Measurements from ENCODE around the gene ATIC. TPM values are rescaled to one million over a fixed set of nuclear protein-coding genes. Genes with fewer than 3 reads are reported as not detected.

ATIC gene
- total RNA-seq, 1 experiment from 2014 or later = 295 TPM

DNA sequence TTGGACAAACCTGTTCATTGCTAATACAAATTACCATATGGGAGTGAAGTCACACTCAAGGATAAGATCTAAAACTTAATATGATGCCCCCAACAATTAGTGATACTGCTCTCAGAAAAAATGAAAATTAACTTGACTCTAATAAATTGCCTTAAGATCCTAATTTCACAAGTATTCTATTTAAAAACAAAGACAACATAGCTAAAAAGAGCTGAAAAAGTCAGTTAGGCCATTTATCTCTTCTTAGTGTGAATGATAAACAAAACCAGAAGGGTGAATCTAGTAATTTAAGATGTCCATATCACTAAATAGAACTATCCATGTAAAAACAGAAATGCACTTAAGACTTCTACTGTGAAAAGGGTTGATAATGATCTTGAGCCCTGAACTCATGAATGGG, 70.6 kb downstream of the ATIC start:
- H2BK12ac ChIP-seq (ENCODE audit: insufficient read length, low read depth, low read length) = no peak overlapping the region
- Mint-ChIP-seq H3K36me3 (ENCODE audit: insufficient read depth in 1 of 3, low read depth in 3 of 3) (peaks cover 9 to 36% (median 16%) of the 10 kb centered on the region in 3 experiments; a peak in 6 of 7 replicates), H3K9me3 (no peaks in the 10 kb centered on the region), H3K27ac (no peak overlapping the region), H3K4me1 (no peaks in the 10 kb centered on the region), H3K27me3 (ENCODE audit: low read depth) (no peaks in the 10 kb centered on the region), H3K4me3 (no peak overlapping the region)
- H4K5ac ChIP-seq (ENCODE audit: insufficient read length, low read depth, low read length) = no peak overlapping the region
- H2BK5ac ChIP-seq (ENCODE audit: insufficient read length, low read length) = no peak overlapping the region
- no peak overlapping the region for H2AFZ ChIP-seq (ENCODE audit: low read length)
- no peak overlapping the region for H3K56ac ChIP-seq (ENCODE audit: insufficient read length, low read depth, low read length)
- no peak overlapping the region for H4K91ac ChIP-seq (ENCODE audit: insufficient read length, low read depth, low read length)
- H3K4me2 ChIP-seq (ENCODE audit: insufficient read depth, insufficient read length, low read length) = no peak overlapping the region
- no peak overlapping the region for H3K18ac ChIP-seq (ENCODE audit: insufficient read length, low read depth, low read length)
- no peaks in the 10 kb centered on the region for H3K23me2 ChIP-seq (ENCODE audit: insufficient read length, low read depth, low read length, poor library complexity, severe bottlenecking)
- no peaks in the 10 kb centered on the region for H3K27me3 ChIP-seq (ENCODE audit: insufficient read depth, low read length)
- no peak overlapping the region for H2BK15ac ChIP-seq (ENCODE audit: low read depth, low read length)
- no peak overlapping the region for H2AK5ac ChIP-seq (ENCODE audit: insufficient read length, low read length)
- no peaks in the 10 kb centered on the region for H3K79me2 ChIP-seq (ENCODE audit: insufficient read depth, low read length)
- H4K8ac ChIP-seq (replicated peaks; ENCODE audit: insufficient read length, low read depth, low read length) = no peak overlapping the region
- H2BK120ac ChIP-seq (ENCODE audit: low read depth, low read length, poor library complexity, severe bottlenecking) = no peak overlapping the region
- H3K9ac ChIP-seq (ENCODE audit: extremely low read depth, insufficient read length, low read length) = no peak overlapping the region
- no peak overlapping the region for H2BK20ac ChIP-seq (ENCODE audit: low read depth, low read length, poor library complexity, severe bottlenecking)
- no peak overlapping the region for H3K14ac ChIP-seq (ENCODE audit: insufficient read depth, low read length)
- no peaks in the 10 kb centered on the region for H4K20me1 ChIP-seq (ENCODE audit: control insufficient read depth, insufficient read depth, insufficient read length)
- no peak overlapping the region for H3K4ac ChIP-seq (ENCODE audit: low read depth, low read length)
- H3K4me1 ChIP-seq (ENCODE audit: insufficient read depth, low read length) = no peaks in the 10 kb centered on the region
- no peaks in the 10 kb centered on the region for H3K9me3 ChIP-seq (ENCODE audit: control insufficient read depth, low read depth, low read length)
- DNase-seq = no peak
- no peak overlapping the region for H3K23ac ChIP-seq (ENCODE audit: insufficient read length, low read depth, low read length)
- H3K79me1 ChIP-seq (ENCODE audit: insufficient read depth, low read depth, low read length, poor library complexity, severe bottlenecking) = no peaks in the 10 kb centered on the region
- no peak overlapping the region for H3T11ph ChIP-seq (ENCODE audit: low read length)
- H3K27ac ChIP-seq (ENCODE audit: insufficient read length, low read depth, low read length) = no peak overlapping the region
- TF ChIP-seq, protein P1, sequence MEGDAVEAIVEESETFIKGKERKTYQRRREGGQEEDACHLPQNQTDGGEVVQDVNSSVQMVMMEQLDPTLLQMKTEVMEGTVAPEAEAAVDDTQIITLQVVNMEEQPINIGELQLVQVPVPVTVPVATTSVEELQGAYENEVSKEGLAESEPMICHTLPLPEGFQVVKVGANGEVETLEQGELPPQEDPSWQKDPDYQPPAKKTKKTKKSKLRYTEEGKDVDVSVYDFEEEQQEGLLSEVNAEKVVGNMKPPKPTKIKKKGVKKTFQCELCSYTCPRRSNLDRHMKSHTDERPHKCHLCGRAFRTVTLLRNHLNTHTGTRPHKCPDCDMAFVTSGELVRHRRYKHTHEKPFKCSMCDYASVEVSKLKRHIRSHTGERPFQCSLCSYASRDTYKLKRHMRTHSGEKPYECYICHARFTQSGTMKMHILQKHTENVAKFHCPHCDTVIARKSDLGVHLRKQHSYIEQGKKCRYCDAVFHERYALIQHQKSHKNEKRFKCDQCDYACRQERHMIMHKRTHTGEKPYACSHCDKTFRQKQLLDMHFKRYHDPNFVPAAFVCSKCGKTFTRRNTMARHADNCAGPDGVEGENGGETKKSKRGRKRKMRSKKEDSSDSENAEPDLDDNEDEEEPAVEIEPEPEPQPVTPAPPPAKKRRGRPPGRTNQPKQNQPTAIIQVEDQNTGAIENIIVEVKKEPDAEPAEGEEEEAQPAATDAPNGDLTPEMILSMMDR (conservative IDR thresholded peaks at IDR 0.05) = no peak

All from H9 (cell line).